Measurements from ENCODE around the gene MYO5C.

Gene MYO5C, protein sequence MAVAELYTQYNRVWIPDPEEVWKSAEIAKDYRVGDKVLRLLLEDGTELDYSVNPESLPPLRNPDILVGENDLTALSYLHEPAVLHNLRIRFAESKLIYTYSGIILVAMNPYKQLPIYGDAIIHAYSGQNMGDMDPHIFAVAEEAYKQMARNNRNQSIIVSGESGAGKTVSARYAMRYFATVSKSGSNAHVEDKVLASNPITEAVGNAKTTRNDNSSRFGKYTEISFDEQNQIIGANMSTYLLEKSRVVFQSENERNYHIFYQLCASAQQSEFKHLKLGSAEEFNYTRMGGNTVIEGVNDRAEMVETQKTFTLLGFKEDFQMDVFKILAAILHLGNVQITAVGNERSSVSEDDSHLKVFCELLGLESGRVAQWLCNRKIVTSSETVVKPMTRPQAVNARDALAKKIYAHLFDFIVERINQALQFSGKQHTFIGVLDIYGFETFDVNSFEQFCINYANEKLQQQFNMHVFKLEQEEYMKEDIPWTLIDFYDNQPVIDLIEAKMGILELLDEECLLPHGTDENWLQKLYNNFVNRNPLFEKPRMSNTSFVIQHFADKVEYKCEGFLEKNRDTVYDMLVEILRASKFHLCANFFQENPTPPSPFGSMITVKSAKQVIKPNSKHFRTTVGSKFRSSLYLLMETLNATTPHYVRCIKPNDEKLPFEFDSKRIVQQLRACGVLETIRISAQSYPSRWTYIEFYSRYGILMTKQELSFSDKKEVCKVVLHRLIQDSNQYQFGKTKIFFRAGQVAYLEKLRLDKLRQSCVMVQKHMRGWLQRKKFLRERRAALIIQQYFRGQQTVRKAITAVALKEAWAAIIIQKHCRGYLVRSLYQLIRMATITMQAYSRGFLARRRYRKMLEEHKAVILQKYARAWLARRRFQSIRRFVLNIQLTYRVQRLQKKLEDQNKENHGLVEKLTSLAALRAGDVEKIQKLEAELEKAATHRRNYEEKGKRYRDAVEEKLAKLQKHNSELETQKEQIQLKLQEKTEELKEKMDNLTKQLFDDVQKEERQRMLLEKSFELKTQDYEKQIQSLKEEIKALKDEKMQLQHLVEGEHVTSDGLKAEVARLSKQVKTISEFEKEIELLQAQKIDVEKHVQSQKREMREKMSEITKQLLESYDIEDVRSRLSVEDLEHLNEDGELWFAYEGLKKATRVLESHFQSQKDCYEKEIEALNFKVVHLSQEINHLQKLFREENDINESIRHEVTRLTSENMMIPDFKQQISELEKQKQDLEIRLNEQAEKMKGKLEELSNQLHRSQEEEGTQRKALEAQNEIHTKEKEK (N-terminal part only)

DNA sequence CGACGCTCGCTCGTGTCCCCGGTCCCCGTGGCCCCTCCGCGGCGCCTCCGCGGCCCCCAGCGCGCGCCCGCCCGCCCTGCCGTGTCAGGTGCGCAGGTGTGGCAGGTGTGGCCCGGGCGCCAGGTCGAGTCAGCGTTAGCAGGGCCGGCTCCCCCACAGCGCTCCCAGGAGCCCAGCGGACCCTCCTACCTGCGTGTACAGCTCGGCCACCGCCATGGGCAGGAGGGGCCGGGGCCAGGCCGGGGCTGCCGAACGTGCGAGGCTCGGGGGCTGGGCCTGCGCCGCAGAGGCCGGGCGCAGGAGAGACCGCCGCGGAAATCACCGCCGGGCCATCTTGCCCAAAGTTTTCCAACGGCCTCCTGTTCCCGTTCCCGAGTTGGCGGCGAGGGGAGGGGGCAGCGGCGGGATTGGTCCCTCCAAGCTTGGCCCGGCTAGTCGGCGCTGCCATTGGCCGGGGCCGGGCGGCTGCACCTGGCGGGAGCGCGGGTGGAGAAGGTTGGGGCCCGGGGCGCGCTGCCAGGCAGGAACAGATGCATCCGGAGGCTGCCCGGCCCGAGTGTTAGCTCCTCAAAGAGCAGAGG is at the start of gene MYO5C:
Gene MYO5C, minus strand, starts transcription at position 384 of the 581 bp plus-strand sequence. Its CDS starts 168 bp downstream, at position 216.
- H3K4me3 ChIP-seq (ENCODE audit: low read depth, low read length): peak within 1 kb of the TSS; percentile 49
- DNase-seq (ENCODE audit: low read depth): no peak
- TF ChIP-seq, protein P1, sequence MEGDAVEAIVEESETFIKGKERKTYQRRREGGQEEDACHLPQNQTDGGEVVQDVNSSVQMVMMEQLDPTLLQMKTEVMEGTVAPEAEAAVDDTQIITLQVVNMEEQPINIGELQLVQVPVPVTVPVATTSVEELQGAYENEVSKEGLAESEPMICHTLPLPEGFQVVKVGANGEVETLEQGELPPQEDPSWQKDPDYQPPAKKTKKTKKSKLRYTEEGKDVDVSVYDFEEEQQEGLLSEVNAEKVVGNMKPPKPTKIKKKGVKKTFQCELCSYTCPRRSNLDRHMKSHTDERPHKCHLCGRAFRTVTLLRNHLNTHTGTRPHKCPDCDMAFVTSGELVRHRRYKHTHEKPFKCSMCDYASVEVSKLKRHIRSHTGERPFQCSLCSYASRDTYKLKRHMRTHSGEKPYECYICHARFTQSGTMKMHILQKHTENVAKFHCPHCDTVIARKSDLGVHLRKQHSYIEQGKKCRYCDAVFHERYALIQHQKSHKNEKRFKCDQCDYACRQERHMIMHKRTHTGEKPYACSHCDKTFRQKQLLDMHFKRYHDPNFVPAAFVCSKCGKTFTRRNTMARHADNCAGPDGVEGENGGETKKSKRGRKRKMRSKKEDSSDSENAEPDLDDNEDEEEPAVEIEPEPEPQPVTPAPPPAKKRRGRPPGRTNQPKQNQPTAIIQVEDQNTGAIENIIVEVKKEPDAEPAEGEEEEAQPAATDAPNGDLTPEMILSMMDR (IDR thresholded peaks at IDR 0.05; ENCODE audit: insufficient read depth, low read depth, low read length, missing control alignments): no peak

GRCh38 chr15:52344592-52344991 is 49.0 kb upstream of the MYO5C start:
- TF ChIP-seq, protein P1 (IDR thresholded peaks at IDR 0.05; ENCODE audit: insufficient read depth, low read depth, low read length, missing control alignments): no peak
- DNase-seq (ENCODE audit: low read depth): no peak
- H3K4me3 ChIP-seq (ENCODE audit: low read depth, low read length): no peak overlapping the region

DNA sequence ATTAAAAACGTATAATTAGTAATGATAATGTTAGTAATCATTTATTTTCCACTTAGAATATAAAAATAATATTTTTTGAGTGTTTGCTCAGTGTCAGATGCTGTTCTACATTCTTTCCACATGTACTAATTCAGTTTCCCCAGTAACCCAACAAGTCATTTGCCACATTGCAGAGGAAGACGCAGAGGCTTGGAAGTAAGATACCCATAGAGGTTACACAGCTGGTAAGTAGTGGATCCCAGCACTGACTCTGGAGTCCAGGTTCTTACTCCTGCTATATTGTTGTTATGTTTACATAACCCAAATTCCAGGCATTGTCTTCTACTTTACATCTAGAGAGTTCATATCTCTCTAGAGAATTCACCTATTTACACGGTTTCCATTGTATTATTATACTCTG is 48.2 kb upstream of the MYO5C start:
- no peak for DNase-seq (ENCODE audit: low read depth)
- H3K4me3 ChIP-seq (ENCODE audit: low read depth, low read length): no peak overlapping the region
- TF ChIP-seq, protein P1 (IDR thresholded peaks at IDR 0.05; ENCODE audit: insufficient read depth, low read depth, low read length, missing control alignments): no peak

DNA sequence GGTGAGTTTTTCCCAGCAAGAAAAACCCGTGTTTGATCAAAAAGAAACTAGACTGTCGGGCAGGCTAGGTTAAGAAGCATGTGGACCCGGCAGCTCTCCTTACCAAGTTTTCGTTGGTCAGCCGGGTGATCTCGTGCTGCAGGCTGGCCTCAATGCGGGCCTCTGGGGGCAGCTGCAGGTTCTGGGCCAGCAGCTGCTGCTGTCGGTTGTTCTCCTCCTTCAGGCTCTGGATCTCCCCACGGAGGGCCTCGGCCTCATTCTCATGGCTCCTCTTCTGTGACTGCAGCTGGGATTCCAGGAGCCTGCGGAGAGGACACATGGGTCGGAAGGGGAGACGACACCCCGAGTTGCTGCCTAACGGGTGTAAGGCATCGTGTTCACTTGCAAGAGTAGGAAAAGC is 44.5 kb upstream of the MYO5C start:
- no peak overlapping the region for H3K4me3 ChIP-seq (ENCODE audit: low read depth, low read length)
- DNase-seq (ENCODE audit: low read depth): no peak
- TF ChIP-seq, protein P1 (IDR thresholded peaks at IDR 0.05; ENCODE audit: insufficient read depth, low read depth, low read length, missing control alignments): no peak

GRCh38 chr15:52338891-52339290 is 43.3 kb upstream of the MYO5C start:
- no peak for DNase-seq (ENCODE audit: low read depth)
- H3K4me3 ChIP-seq (ENCODE audit: low read depth, low read length): no peak overlapping the region
- TF ChIP-seq, protein P1 (IDR thresholded peaks at IDR 0.05; ENCODE audit: insufficient read depth, low read depth, low read length, missing control alignments): no peak

GRCh38 chr15:52338058-52338457 is 42.5 kb upstream of the MYO5C start:
- no peak for DNase-seq (ENCODE audit: low read depth)
- no peak overlapping the region for H3K4me3 ChIP-seq (ENCODE audit: low read depth, low read length)

More at GRCh38 chr15:52338058-52338457, 42.5 kb upstream of the MYO5C start:
- TF ChIP-seq, protein P1 (IDR thresholded peaks at IDR 0.05; ENCODE audit: insufficient read depth, low read depth, low read length, missing control alignments): no peak

All from GM12865 (cell line).